Body of pancreas (tissue), 4 donors: Measurements from ENCODE around the gene NRGN. TPM values are rescaled to one million over a fixed set of nuclear protein-coding genes. Genes with fewer than 3 reads are reported as not detected.

Source experiments
- ATAC-seq: fragments of 150-250 bp; one replicate; pipeline ENCODE4 v1.9.1; 2016
- DNase-seq, 4 donors: peaks; one replicate each; pipeline ENCODE4 v3.0.0-alpha.2; 2019
- H3K27ac ChIP-seq, 4 donors: fragments of 200-600 bp; sonication (generic); 1 replicate in 3 of 4; 2 replicates in 1 of 4; pipeline versions ENCODE4 v1.5.1 to v1.6.1; 2016 to 2019; ENCODE audit warnings: mild to moderate bottlenecking in 1 of 4, mixed read lengths in 1 of 4, moderate library complexity in 1 of 4
- H3K27me3 ChIP-seq, 2 donors: fragments of 200-600 bp; sonication (generic); one replicate each; pipeline ENCODE4 v1.6.0; 2016; ENCODE audit warnings: mild to moderate bottlenecking in 1 of 2
- H3K36me3 ChIP-seq, 2 donors: fragments of 200-600 bp; sonication (generic); replicated peaks in 1 of 2; 2 replicates each; pipeline ENCODE4 v1.5.1; 2016; ENCODE audit warnings: low read depth in 2 of 2; ENCODE audit not compliant: insufficient read depth in 1 of 2
- H3K4me1 ChIP-seq: fragments of 200-600 bp; sonication (generic); one replicate; pipeline ENCODE4 v1.6.0; 2016
- H3K4me3 ChIP-seq, 2 donors: fragments of 200-600 bp; sonication (generic); 1 replicate in 1 of 2; 2 replicates in 1 of 2; pipeline ENCODE4 v1.5.1; 2016 to 2019
- H3K9me3 ChIP-seq, 3 donors: fragments of 200-600 bp; sonication (generic); 1 replicate in 2 of 3; 2 replicates in 1 of 3; pipeline ENCODE4 v1.5.1; 2016
- POLR2A ChIP-seq, 3 donors: fragments of 450-650 bp; IDR thresholded peaks; one replicate each; pipeline ENCODE4 v1.6.1; 2016; ENCODE audit warnings: antibody characterized with exemption in 3 of 3, mild to moderate bottlenecking in 2 of 3
- WGBS, 2 donors: methylation state at CpG; one replicate each; pipeline ENCODE4 v1.1.5; 2017; 5-methylcytosine and 5-hydroxymethylcytosine counted together
- intact Hi-C: fragments of 100-400 bp; cut with DNase I; formaldehyde crosslinking; loops from one replicate; pipeline ENCODE4 v1.15.1; 2023
- total RNA-seq, 2 donors: library from RNA; depleted of rRNA; stranded (reverse); fragments of >200 nt; gene quantifications; one replicate each; pipeline ENCODE4 v1.1.0, GENCODE V29; 2016
- TF ChIP-seq, protein P1 (sequence below), 7 experiments: fragments of 450-650 bp in 4 of 7; fragments of 200-600 bp in 3 of 7; sonication (generic) in 3 of 7; IDR thresholded peaks; one replicate each; pipeline ENCODE4 v1.5.1; 2016 to 2019; ENCODE audit warnings: antibody characterized with exemption in 7 of 7

The NRGN gene
- total RNA-seq, 2 donors from 2014 or later: not detected

DNA sequence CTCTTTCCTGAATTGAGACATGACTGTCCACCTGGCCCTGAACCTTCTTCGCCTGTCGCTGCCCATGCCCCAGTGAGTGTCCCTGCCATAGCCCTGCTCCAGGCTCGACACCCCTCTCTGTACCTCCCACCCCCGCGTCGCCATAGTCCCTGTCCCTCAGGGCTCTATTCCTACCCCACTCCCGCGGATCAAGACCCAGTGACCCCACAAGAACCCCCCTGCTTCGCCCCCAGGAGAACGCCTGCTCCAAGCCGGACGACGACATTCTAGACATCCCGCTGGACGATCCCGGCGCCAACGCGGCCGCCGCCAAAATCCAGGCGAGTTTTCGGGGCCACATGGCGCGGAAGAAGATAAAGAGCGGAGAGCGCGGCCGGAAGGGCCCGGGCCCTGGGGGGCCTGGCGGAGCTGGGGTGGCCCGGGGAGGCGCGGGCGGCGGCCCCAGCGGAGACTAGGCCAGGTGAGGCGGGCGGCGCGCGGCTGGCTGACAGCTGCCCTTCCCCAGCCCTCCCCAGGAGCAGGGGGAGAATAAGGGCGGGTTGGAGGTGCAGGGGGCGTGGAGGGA lies 5.6 kb downstream of the NRGN start:
- no peak overlapping the region for H3K27ac ChIP-seq
- no peak for TF ChIP-seq POLR2A (IDR thresholded peaks at IDR 0.05)
- TF ChIP-seq, protein P1, sequence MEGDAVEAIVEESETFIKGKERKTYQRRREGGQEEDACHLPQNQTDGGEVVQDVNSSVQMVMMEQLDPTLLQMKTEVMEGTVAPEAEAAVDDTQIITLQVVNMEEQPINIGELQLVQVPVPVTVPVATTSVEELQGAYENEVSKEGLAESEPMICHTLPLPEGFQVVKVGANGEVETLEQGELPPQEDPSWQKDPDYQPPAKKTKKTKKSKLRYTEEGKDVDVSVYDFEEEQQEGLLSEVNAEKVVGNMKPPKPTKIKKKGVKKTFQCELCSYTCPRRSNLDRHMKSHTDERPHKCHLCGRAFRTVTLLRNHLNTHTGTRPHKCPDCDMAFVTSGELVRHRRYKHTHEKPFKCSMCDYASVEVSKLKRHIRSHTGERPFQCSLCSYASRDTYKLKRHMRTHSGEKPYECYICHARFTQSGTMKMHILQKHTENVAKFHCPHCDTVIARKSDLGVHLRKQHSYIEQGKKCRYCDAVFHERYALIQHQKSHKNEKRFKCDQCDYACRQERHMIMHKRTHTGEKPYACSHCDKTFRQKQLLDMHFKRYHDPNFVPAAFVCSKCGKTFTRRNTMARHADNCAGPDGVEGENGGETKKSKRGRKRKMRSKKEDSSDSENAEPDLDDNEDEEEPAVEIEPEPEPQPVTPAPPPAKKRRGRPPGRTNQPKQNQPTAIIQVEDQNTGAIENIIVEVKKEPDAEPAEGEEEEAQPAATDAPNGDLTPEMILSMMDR (IDR thresholded peaks at IDR 0.05): no peak
- DNase-seq (no peak), ATAC-seq (no peak)
- no peaks in the 10 kb centered on the region for H3K9me3 ChIP-seq
- no peaks in the 10 kb centered on the region for H3K36me3 ChIP-seq
- peaks cover 0 to 16% of the 10 kb centered on the region in 2 donors for H3K27me3 ChIP-seq
- H3K4me1 ChIP-seq: peaks cover 35% of the 10 kb centered on the region
- WGBS, 2 donors: 15 to 22% methylated on average over 40 to 43 of the region's 44 CpGs
- intact Hi-C loops: no loop called here
- no peak overlapping the region for H3K4me3 ChIP-seq

DNA sequence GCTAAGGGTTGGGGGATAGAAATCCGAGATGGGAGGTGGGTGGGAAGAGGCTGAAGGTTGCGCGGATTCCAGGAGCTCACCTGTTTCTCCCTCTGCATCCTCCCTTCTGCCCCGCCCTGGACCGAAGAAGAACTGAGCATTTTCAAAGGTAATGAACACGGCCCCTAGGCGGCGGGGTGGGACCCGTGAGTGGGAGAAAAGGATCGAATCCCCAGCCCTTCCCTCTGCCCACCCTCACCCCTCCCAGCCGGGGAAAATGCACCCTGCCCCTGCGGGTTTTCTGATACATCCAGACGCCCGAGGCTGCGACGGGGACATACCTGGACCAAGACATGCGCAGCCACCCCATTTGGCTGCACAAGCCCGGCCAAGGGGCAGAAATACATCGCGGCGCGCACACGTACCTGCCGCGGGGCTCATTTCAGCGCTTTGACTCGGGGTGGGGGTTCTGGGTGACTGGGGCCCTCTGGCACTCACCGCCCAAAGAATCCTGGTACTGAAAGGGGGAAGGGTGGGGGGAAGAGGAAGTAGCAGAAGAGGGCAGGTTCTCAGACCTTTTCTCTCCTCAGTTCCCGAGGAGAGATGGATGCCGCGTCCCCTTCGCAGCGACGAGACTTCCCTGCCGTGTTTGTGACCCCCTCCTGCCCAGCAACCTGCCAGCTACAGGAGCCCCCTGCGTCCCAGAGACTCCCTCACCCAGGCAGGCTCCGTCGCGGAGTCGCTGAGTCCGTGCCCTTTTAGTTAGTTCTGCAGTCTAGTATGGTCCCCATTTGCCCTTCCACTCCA lies 6.3 kb downstream of the NRGN start:
- no peak for TF ChIP-seq POLR2A (IDR thresholded peaks at IDR 0.05)
- TF ChIP-seq, protein P1 (IDR thresholded peaks at IDR 0.05): peak in 4 of 7 experiments; percentile 32 to 38 (median 36)

DNA sequence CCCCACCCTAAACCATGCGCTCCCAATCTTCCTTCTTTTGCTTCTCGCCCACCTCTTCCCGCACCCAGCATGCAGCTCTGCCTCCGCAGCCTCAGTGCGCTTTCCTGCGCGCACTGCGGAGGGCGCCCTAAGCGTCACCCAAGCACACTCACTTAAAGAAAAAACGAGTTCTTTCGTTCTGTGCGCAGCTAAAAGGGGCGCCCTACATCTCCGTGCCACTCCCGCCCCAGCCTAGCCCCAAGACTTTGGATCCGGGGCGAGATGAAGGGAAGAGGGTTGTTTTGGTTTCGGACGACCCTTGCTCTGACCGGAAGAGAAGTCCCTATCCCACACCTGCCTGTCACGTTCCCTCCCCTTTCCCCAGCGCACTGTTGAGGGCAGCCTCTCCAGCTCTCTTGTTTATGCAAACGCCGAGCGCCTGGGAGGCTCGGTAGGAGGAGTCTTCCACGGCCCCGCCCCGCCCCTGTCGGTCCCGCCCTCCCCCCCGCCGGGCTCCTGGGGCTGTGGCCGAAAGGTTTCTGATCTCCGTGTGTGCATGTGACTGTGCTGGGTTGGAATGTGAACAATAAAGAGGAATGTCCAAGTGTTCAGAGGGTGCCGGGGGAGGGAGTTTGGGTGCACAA lies 7.0 kb downstream of the NRGN start:
- intact Hi-C loops: no loop called here

More for the DNA sequence above, 6.3 kb downstream of the NRGN start:
- Histone ChIP-seq H3K4me3 (peak overlapping the region; percentile 33 to 36), H3K27me3 (peaks cover 0 to 11% of the 10 kb centered on the region in 2 donors), H3K4me1 (peaks cover 30% of the 10 kb centered on the region), H3K27ac (peak overlapping the region; percentile 55 to 79 (median 74)), H3K36me3 (no peaks in the 10 kb centered on the region), H3K9me3 (no peaks in the 10 kb centered on the region)
- ATAC-seq (peak; percentile 13), DNase-seq (peak in 2 of 4 donors; percentile 23 to 44)
- intact Hi-C loops: no loop called here
- 5 to 6% methylated on average over 37 to 40 of the region's 41 CpGs for WGBS, 2 donors

DNA sequence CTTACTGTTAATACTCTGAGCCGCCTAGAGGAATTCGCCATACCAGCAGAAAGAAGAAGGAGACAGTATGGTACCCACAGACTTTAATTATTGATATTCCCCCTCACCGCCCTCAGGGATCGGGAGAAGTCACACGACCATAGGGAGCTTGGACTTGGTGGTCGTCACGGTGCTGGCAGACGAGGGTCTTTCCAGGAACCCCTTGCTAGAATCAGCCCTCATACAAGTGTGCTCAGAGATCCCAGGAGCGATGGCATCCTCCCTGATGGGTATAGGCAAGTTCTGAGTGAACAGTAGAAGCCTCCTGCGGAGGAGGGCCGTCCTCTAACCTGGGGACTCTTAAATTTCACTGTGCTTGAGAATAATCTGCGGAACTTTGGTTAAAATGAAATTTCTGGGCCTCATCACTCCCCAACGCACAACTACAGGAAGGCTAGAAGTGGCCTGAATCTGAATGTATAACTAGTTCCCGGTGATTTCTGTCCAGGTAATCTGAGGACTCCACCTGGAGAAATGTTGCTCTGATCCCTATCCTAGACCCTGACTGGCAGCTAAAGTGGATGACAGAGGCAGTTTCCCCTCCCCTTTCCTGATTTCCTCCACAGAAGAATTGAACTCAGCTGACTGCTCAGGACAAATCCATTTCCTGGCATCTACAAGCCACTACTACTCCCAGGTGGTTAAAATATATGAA lies 7.8 kb downstream of the NRGN start:
- 68 to 74% methylated on average over 13 to 14 of the region's 14 CpGs for WGBS, 2 donors
- ATAC-seq (no peak), DNase-seq (no peak)
- peaks cover 0 to 11% of the 10 kb centered on the region in 2 donors for H3K27me3 ChIP-seq
- intact Hi-C loops: no loop called here
- H3K27ac ChIP-seq: peak overlapping the region; percentile 55 to 79 (median 74)
- no peak for TF ChIP-seq POLR2A (IDR thresholded peaks at IDR 0.05)
- TF ChIP-seq, protein P1 (IDR thresholded peaks at IDR 0.05): no peak
- H3K9me3 ChIP-seq: no peaks in the 10 kb centered on the region
- H3K4me1 ChIP-seq: peaks cover 30% of the 10 kb centered on the region
- no peaks in the 10 kb centered on the region for H3K36me3 ChIP-seq
- H3K4me3 ChIP-seq: no peak overlapping the region

More for the DNA sequence above, 7.0 kb downstream of the NRGN start:
- ATAC-seq (peak; percentile 93), DNase-seq (peak; percentile 86 to 88 (median 87))
- Histone ChIP-seq H3K4me1 (peaks cover 30% of the 10 kb centered on the region), H3K4me3 (peak overlapping the region; percentile 33 to 36), H3K36me3 (no peaks in the 10 kb centered on the region), H3K27ac (peak overlapping the region; percentile 55 to 79 (median 74)), H3K27me3 (peaks cover 0 to 11% of the 10 kb centered on the region in 2 donors), H3K9me3 (no peaks in the 10 kb centered on the region)
- TF ChIP-seq, protein P1 (IDR thresholded peaks at IDR 0.05): peak in 6 of 7 experiments; percentile 14 to 66 (median 44)
- peak; percentile 46 to 80 (median 80) for TF ChIP-seq POLR2A (IDR thresholded peaks at IDR 0.05)
- 4 to 15% methylated on average over 25 to 37 of the region's 37 CpGs for WGBS, 2 donors
